ENCODE data around the gene CCHCR1.
A peak's percentile ranks its signal among the peaks of the same experiment; 100 is the strongest.

CCHCR1 gene

GRCh38 chr6:31132806-31133205, 24.8 kb downstream of the CCHCR1 start:
- DNase-seq, result no peak

- no peak for DNase-seq
Observed at GRCh38 chr6:31131595-31131994, 26.0 kb downstream of the CCHCR1 start.

GRCh38 chr6:31130751-31131150, 26.9 kb downstream of the CCHCR1 start:
- no peak for DNase-seq

GRCh38 chr6:31129130-31129529, 28.5 kb downstream of the CCHCR1 start:
- no peak for DNase-seq

GRCh38 chr6:31128093-31128676, 29.4 kb downstream of the CCHCR1 start:
- peak in 26 of 58 donors; percentile 2 to 59 (median 18) for DNase-seq

GRCh38 chr6:31126396-31127175, 31.0 kb downstream of the CCHCR1 start:
- DNase-seq, result no peak

GRCh38 chr6:31125586-31126363, 31.8 kb downstream of the CCHCR1 start:
- DNase-seq, result no peak

GRCh38 chr6:31125162-31125561, 32.4 kb downstream of the CCHCR1 start:
- no peak for DNase-seq

GRCh38 chr6:31122791-31123706, 34.6 kb downstream of the CCHCR1 start:
- DNase-seq, result peak in 48 of 58 donors; percentile 3 to 64 (median 27)

- no peak for DNase-seq
Observed at GRCh38 chr6:31121131-31121790, 36.3 kb downstream of the CCHCR1 start.

- DNase-seq, result no peak
Observed at GRCh38 chr6:31120151-31120915, 37.3 kb downstream of the CCHCR1 start, which contains the start of gene CDSN. Gene CDSN, minus strand, starts transcription at chr6:31120446. Its CDS starts 27 bp downstream, at chr6:31120419.

- DNase-seq, result no peak
Observed at GRCh38 chr6:31118178-31118577, 39.4 kb downstream of the CCHCR1 start.

- DNase-seq, result peak in 1 of 58 donors; percentile 29
Observed at GRCh38 chr6:31116661-31117385, 40.8 kb downstream of the CCHCR1 start.

- no peak for DNase-seq
Observed at GRCh38 chr6:31115941-31116560, 41.6 kb downstream of the CCHCR1 start.

GRCh38 chr6:31114970-31115849, 42.4 kb downstream of the CCHCR1 start:
- DNase-seq, result peak in 4 of 58 donors; percentile 3 to 54 (median 31)

GRCh38 chr6:31114541-31114878, 43.1 kb downstream of the CCHCR1 start, which contains the start of gene PSORS1C1:
Gene PSORS1C1, plus strand, starts transcription at chr6:31114800. Its CDS starts 14,833 bp downstream, at chr6:31129633.
- peak in 21 of 58 donors; percentile 4 to 77 (median 21) for DNase-seq

GRCh38 chr6:31113861-31114540, 43.6 kb downstream of the CCHCR1 start:
- DNase-seq, result no peak

Data from anterior cingulate cortex (tissue), 58 donors.